ENCODE results near the gene ZBTB42. TPM values are rescaled to one million over a fixed set of nuclear protein-coding genes. Genes with fewer than 3 reads are reported as not detected.

The ZBTB42 gene
- total RNA-seq, 4 donors from 2014 or later, result 5.9 to 24.3 (median 11.7) TPM

DNA sequence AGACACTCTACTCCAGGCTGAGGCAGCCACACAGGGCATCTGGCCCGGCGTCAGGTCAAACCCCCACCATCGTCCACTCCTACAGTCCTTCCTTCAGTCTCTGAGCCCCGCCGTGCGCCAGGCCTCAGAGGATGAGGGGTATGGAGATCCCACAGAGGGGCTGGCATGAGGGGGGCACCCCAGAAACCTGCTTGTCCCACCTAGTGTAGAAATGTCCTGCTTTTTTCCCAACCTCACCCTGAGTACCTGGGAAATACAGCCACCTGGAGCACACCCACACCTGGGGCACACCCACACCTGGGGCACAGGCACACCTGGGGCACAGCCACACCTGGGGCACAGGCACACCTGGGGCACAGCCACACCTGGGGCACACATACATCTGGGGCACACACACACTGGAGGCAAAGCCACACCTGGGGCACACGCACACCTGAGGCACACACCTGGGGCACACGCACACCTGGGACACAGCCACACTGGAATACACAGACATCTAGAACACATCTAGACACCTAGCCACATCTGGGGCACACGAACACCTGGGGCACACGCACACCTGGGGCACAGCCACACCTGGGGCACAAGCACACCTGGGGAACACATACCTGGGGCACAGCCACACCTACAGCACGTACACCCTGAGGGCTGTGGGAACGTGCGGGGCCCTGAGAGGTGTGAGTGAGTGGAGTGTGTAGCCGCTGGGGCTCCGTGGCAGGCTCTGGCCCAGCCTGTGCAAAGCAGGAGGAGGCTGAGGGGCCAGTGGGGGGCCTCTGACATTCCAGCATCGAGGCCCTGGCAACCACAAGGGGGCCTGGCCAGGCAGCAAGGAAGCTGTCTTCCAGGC is 23.7 kb upstream of the ZBTB42 start:
- H3K36me3 ChIP-seq, result peaks cover 0 to 9% (median 2%) of the 10 kb centered on the region in 4 donors
- intact Hi-C loops (cut with DNase I; ENCODE audit: low total_unique reads), result no loop called here
- no peak for TF ChIP-seq POLR2AphosphoS5 (IDR thresholded peaks at IDR 0.05)
- no peak for TF ChIP-seq POLR2A (IDR thresholded peaks at IDR 0.05)
- TF ChIP-seq, protein P1, sequence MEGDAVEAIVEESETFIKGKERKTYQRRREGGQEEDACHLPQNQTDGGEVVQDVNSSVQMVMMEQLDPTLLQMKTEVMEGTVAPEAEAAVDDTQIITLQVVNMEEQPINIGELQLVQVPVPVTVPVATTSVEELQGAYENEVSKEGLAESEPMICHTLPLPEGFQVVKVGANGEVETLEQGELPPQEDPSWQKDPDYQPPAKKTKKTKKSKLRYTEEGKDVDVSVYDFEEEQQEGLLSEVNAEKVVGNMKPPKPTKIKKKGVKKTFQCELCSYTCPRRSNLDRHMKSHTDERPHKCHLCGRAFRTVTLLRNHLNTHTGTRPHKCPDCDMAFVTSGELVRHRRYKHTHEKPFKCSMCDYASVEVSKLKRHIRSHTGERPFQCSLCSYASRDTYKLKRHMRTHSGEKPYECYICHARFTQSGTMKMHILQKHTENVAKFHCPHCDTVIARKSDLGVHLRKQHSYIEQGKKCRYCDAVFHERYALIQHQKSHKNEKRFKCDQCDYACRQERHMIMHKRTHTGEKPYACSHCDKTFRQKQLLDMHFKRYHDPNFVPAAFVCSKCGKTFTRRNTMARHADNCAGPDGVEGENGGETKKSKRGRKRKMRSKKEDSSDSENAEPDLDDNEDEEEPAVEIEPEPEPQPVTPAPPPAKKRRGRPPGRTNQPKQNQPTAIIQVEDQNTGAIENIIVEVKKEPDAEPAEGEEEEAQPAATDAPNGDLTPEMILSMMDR (IDR thresholded peaks at IDR 0.05), result no peak
- TF ChIP-seq EP300 (IDR thresholded peaks at IDR 0.05; ENCODE audit: low read depth), result no peak
- 89% methylated on average over 15 of the region's 16 CpGs; no CpG with 5 or more reads in 1 of the 2 donors for WGBS, 2 donors (ENCODE audit: low coverage in 1 of 2)
- no peak overlapping the region for H3K27ac ChIP-seq
- no peak overlapping the region for H3K4me3 ChIP-seq
- in situ Hi-C loops (cut with MboI; ENCODE audit: low pct_ligation_motif_present in 1 of 4, low pct_unique_long_range_greater_than_20kb in 1 of 4, low sequenced_read_pairs in 3 of 4), result no loop called here
- DNase-seq, result no peak
- no peaks in the 10 kb centered on the region for H3K4me1 ChIP-seq
- no peaks in the 10 kb centered on the region for H3K9me3 ChIP-seq
- no peaks in the 10 kb centered on the region for H3K27me3 ChIP-seq

- in situ Hi-C loops (cut with MboI; ENCODE audit: low pct_ligation_motif_present in 1 of 4, low pct_unique_long_range_greater_than_20kb in 1 of 4, low sequenced_read_pairs in 3 of 4) (no loop called here), intact Hi-C loops (cut with DNase I; ENCODE audit: low total_unique reads) (no loop called here)
- Histone ChIP-seq H3K27ac (no peak overlapping the region), H3K36me3 (peaks cover 0 to 2% (median 0%) of the 10 kb centered on the region in 4 donors), H3K4me3 (no peak overlapping the region), H3K4me1 (no peaks in the 10 kb centered on the region), H3K9me3 (no peaks in the 10 kb centered on the region), H3K27me3 (no peaks in the 10 kb centered on the region)
- TF ChIP-seq EP300 (IDR thresholded peaks at IDR 0.05; ENCODE audit: low read depth) (no peak), POLR2A (IDR thresholded peaks at IDR 0.05) (no peak), POLR2AphosphoS5 (IDR thresholded peaks at IDR 0.05) (no peak)
- TF ChIP-seq, protein P1 (IDR thresholded peaks at IDR 0.05), result no peak
- DNase-seq, result no peak
- 86 to 100% methylated on average over 2 to 15 of the region's 15 CpGs for WGBS, 2 donors (ENCODE audit: low coverage in 1 of 2)
Observed at GRCh38 chr14:104777808-104778249, 23.1 kb upstream of the ZBTB42 start.

- no peak for DNase-seq
- intact Hi-C loops (cut with DNase I; ENCODE audit: low total_unique reads), result no loop called here
- H3K36me3 ChIP-seq, result no peaks in the 10 kb centered on the region
- 86% methylated on average over 15 of the region's 15 CpGs; no CpG with 5 or more reads in 1 of the 2 donors for WGBS, 2 donors (ENCODE audit: low coverage in 1 of 2)
- no peaks in the 10 kb centered on the region for H3K27me3 ChIP-seq
- in situ Hi-C loops (cut with MboI; ENCODE audit: low pct_ligation_motif_present in 1 of 4, low pct_unique_long_range_greater_than_20kb in 1 of 4, low sequenced_read_pairs in 3 of 4), result no loop called here
- no peak overlapping the region for H3K27ac ChIP-seq
- no peaks in the 10 kb centered on the region for H3K9me3 ChIP-seq
- no peaks in the 10 kb centered on the region for H3K4me1 ChIP-seq
- no peak for TF ChIP-seq POLR2AphosphoS5 (IDR thresholded peaks at IDR 0.05)
- no peak for TF ChIP-seq POLR2A (IDR thresholded peaks at IDR 0.05)
- TF ChIP-seq, protein P1 (IDR thresholded peaks at IDR 0.05), result no peak
- no peak for TF ChIP-seq EP300 (IDR thresholded peaks at IDR 0.05; ENCODE audit: low read depth)
- H3K4me3 ChIP-seq, result no peak overlapping the region
Observed at GRCh38 chr14:104778694-104779331, 22.1 kb upstream of the ZBTB42 start.

- Histone ChIP-seq H3K36me3 (no peaks in the 10 kb centered on the region), H3K9me3 (no peaks in the 10 kb centered on the region), H3K4me3 (no peak overlapping the region), H3K27ac (no peak overlapping the region), H3K4me1 (no peaks in the 10 kb centered on the region), H3K27me3 (no peaks in the 10 kb centered on the region)
- DNase-seq, result no peak
- intact Hi-C loops (cut with DNase I; ENCODE audit: low total_unique reads), result no loop called here
- TF ChIP-seq, protein P1 (IDR thresholded peaks at IDR 0.05), result no peak
- no peak for TF ChIP-seq POLR2AphosphoS5 (IDR thresholded peaks at IDR 0.05)
- no peak for TF ChIP-seq EP300 (IDR thresholded peaks at IDR 0.05; ENCODE audit: low read depth)
- no peak for TF ChIP-seq POLR2A (IDR thresholded peaks at IDR 0.05)
- in situ Hi-C loops (cut with MboI; ENCODE audit: low pct_ligation_motif_present in 1 of 4, low pct_unique_long_range_greater_than_20kb in 1 of 4, low sequenced_read_pairs in 3 of 4), result no loop called here
- WGBS, 2 donors (ENCODE audit: low coverage in 1 of 2), result 90% methylated on average over 28 of the region's 32 CpGs; no CpG with 5 or more reads in 1 of the 2 donors
Observed at GRCh38 chr14:104779776-104780512, 21.0 kb upstream of the ZBTB42 start.

All from transverse colon (tissue), 4 donors.